Renal cortical epithelial cell (primary cell): ENCODE data around the gene CDH5. TPM values are rescaled to one million over a fixed set of nuclear protein-coding genes. Genes with fewer than 3 reads are reported as not detected.
"Not testable (repeated sequence)": the region's sequence is repeated elsewhere in the genome, so short reads cannot be mapped to it uniquely, and the experiment has no call there.

Experiments used
- DNase-seq: peaks from one replicate; pipeline ENCODE4 v3.0.0-alpha.2; 2011; ENCODE audit warnings: low read depth
- total RNA-seq: library from RNA; depleted of rRNA; stranded (reverse); fragments of >200 nt; gene quantifications from 2 replicates; pipeline ENCODE4 v1.2.3, GENCODE V29; 2014

The CDH5 gene, protein sequence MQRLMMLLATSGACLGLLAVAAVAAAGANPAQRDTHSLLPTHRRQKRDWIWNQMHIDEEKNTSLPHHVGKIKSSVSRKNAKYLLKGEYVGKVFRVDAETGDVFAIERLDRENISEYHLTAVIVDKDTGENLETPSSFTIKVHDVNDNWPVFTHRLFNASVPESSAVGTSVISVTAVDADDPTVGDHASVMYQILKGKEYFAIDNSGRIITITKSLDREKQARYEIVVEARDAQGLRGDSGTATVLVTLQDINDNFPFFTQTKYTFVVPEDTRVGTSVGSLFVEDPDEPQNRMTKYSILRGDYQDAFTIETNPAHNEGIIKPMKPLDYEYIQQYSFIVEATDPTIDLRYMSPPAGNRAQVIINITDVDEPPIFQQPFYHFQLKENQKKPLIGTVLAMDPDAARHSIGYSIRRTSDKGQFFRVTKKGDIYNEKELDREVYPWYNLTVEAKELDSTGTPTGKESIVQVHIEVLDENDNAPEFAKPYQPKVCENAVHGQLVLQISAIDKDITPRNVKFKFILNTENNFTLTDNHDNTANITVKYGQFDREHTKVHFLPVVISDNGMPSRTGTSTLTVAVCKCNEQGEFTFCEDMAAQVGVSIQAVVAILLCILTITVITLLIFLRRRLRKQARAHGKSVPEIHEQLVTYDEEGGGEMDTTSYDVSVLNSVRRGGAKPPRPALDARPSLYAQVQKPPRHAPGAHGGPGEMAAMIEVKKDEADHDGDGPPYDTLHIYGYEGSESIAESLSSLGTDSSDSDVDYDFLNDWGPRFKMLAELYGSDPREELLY
- 0.65 and 0.87 TPM in 2 replicates for total RNA-seq

GRCh38 chr16:66366433-66367299 lies at the start of gene CDH5:
Gene CDH5, plus strand, starts transcription at chr16:66366691. Its CDS starts 12,647 bp downstream, at chr16:66379338.
- DNase-seq = no peak

GRCh38 chr16:66318505-66318904 lies 48.0 kb upstream of the CDH5 start:
- no peak for DNase-seq

DNA sequence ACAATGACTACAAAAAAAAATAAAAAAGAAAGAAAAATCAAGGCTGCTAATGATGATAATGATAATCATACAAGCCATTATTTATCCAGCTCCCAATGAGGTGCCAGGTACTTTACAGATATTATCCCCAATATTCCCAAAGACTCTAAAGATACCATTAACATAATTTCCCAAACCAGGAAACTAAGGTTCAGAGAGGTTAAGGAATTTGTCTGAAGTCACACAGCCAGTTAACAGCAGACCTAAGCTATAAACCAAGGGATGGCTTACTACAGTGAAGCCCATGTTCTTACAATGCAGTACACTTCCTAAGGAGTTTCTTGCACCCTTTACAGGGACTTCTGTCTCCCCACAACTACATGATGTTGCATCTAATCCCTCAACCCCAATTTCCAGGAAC lies 45.7 kb upstream of the CDH5 start:
- no peak for DNase-seq

DNA sequence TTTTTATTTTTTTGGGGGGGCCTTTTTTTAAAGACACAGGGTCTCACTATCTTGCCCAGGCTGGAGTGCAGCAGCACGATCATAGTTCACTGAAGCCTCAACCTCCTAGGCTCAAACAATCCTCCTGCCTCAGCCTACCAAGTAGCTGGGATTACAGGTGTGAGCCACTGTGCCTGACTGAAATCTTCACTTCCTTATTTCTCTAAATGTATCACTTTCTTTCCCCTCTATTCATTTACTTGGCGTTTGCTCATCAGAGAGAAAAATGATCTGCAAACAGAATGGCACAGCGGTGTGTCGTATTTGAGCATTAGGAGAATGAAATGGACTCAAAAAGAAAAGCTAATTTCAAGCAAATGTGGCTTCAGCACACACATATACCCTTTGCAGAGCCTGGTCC lies 44.3 kb upstream of the CDH5 start:
- no peak for DNase-seq

GRCh38 chr16:66324815-66325515 lies 41.5 kb upstream of the CDH5 start:
- DNase-seq = no peak

DNA sequence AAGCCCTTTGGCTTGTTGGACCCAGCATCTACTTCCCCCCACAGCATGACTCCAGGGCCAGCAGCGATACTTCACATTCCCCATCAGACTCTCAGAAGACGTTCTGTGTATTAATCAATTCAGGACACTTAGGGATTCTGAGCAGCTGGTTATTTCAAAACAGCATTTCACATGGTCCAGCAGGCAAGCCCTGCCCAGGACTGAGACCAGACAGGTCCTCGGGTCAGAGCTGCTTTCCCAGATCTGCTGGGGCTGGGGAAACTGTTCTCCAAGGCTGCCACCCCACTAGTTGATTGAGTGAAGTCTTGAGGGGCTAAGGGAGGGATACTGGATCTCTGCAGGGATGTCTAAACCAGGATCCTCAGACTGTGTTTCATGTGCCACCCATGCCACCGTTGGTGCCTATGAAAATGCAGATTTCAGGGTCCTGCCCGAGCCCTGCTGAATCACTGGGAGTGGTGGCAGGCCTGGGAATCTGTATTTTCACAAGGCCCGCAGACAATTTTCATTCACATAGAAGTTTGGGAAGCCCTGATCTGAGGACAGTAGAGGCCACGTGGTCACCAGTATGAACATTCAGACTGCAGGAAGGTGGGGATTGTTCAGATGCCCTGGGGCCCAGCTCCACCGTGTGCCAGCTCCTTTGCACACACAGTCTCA lies 40.6 kb upstream of the CDH5 start:
- DNase-seq = no peak

- no peak for DNase-seq
Observed at GRCh38 chr16:66326991-66327513, 39.4 kb upstream of the CDH5 start.

GRCh38 chr16:66328282-66328681 lies 38.2 kb upstream of the CDH5 start:
- no peak for DNase-seq

GRCh38 chr16:66331464-66331863 lies 35.0 kb upstream of the CDH5 start:
- not testable (repeated sequence) for DNase-seq

GRCh38 chr16:66332634-66333610 lies 33.6 kb upstream of the CDH5 start:
- no peak for DNase-seq

GRCh38 chr16:66334853-66335574 lies 31.5 kb upstream of the CDH5 start:
- DNase-seq = no peak

DNA sequence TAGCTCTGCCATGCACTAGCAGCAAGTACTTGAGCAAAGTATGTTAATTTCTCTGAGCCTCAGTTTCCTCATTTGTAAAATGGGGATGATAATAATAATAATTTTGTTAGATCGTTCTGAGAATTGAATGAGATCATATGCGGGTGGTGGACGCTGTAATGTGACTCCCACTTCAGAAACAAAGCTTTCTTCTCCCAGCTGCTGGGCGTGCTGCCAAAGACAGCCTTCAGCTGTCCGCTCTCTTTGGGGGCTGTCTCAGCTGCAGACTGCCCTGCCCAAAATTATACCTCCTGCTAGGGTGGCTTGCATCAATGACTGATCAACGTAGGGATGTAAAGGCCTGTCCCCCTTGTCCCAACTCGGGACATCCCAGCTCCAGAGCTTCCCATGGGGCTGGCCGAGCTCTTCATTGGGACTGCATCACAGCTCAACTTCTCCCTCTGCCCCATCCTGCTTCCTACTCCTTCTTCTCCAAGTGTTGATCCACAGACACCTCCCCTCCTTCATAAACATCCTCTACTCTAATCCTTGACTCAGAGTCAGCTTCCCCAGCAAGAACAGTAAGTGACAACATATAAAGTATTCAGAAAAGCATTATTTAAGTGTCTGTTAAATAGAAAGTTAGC lies 30.7 kb upstream of the CDH5 start:
- no peak for DNase-seq

GRCh38 chr16:66337463-66338188 lies 28.9 kb upstream of the CDH5 start:
- no peak for DNase-seq

GRCh38 chr16:66342294-66342900 lies 24.1 kb upstream of the CDH5 start:
- no peak for DNase-seq

DNA sequence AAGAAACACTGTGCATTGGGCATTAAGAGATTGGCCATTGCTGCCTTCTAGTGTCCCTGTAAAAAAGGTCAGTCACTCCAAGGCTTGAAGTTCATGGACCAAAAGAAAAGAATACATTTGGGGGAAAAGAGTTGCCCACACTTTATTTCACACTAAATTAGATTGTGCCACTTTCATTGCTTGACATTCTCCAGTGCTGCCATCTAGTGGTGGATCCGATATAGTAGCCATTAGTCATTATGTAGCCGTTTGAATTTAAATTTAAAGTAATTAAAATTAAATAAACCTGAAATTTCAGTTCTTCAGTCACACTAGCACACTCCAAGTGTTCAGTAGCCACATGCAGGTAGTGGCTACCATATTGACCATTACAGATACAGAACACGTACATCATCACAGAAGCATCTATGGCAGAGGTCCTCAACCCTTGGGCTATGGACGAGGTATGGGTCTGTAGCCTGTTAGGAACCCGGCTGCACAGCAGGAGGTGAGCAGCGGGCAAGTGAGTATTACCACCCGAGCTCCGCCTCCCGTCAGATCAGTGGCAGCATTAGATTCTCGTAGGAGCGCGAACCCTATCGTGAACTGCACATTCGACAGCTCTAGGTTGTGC lies 21.9 kb upstream of the CDH5 start:
- peak; percentile 31 for DNase-seq

- no peak for DNase-seq
Observed at GRCh38 chr16:66346221-66346620, 20.3 kb upstream of the CDH5 start.

- DNase-seq = no peak
Observed at GRCh38 chr16:66352304-66352703, 14.2 kb upstream of the CDH5 start.
